ENCODE results near the gene HRAS. TPM values are rescaled to one million over a fixed set of nuclear protein-coding genes. Genes with fewer than 3 reads are reported as not detected.
A peak's percentile ranks its signal among the peaks of the same experiment; 100 is the strongest.

The HRAS gene
- total RNA-seq, 1 experiment from 2014 or later = 47.2 TPM

- no peaks in the 10 kb centered on the region for H4K20me1 ChIP-seq (ENCODE audit: insufficient read depth)
- H3K36me3 ChIP-seq (ENCODE audit: low read depth) = no peaks in the 10 kb centered on the region
- ChIA-PET CTCF (no interaction called here), POLR2A (ENCODE audit: unreplicated experiment) (no interaction called here)
- intact Hi-C loops (cut with micrococcal nuclease; ENCODE audit: unreplicated experiment) = no loop called here
- no peaks in the 10 kb centered on the region; the same call in 1 of the 2 replicates for H3F3A ChIP-seq (ENCODE audit: insufficient read depth, low read depth)
- H3K9me3 ChIP-seq (ENCODE audit: insufficient read depth, low read depth) = no peaks in the 10 kb centered on the region
- H3K4me2 ChIP-seq = no peak overlapping the region
- H3K4me1 ChIP-seq (replicated peaks; ENCODE audit: insufficient read depth) = no peaks in the 10 kb centered on the region
- TF ChIP-seq EZH2 (IDR thresholded peaks at IDR 0.05; ENCODE audit: low read depth) (no peak), CTCF (conservative IDR thresholded peaks at IDR 0.05) (no peak)
- H3K27ac ChIP-seq = no peak overlapping the region
- no peaks in the 10 kb centered on the region for H3K27me3 ChIP-seq (ENCODE audit: insufficient read depth, low read depth)
- no TSS peak for BruUV-seq (replicated peaks)
- H3K79me2 ChIP-seq (ENCODE audit: low read depth) = 0 out of 2 replicates have a peak, but pooled peaks cover 6% of the 10 kb centered on the region
- no peak overlapping the region for H2AFZ ChIP-seq
- H3K9me2 ChIP-seq (ENCODE audit: insufficient read depth) = no peaks in the 10 kb centered on the region
- no peak overlapping the region for H3K4me3 ChIP-seq
- DNase-seq = no peak
These were observed 36.8 kb downstream of the HRAS start for GRCh38 chr11:498297-499181.

- H3K4me1 ChIP-seq (replicated peaks; ENCODE audit: insufficient read depth) = no peaks in the 10 kb centered on the region
- H3K27ac ChIP-seq = no peak overlapping the region
- no peaks in the 10 kb centered on the region for H4K20me1 ChIP-seq (ENCODE audit: insufficient read depth)
- H3K4me2 ChIP-seq = no peak overlapping the region
- no peaks in the 10 kb centered on the region for H3K27me3 ChIP-seq (ENCODE audit: insufficient read depth, low read depth)
- H3K9me2 ChIP-seq (ENCODE audit: insufficient read depth) = no peaks in the 10 kb centered on the region
- no peaks in the 10 kb centered on the region for H3K9me3 ChIP-seq (ENCODE audit: insufficient read depth, low read depth)
- no peaks in the 10 kb centered on the region for H3K36me3 ChIP-seq (ENCODE audit: low read depth)
- DNase-seq = no peak
- H3F3A ChIP-seq (ENCODE audit: insufficient read depth, low read depth) = no peaks in the 10 kb centered on the region; the same call in 1 of the 2 replicates
- ChIA-PET CTCF (no interaction called here), POLR2A (ENCODE audit: unreplicated experiment) (no interaction called here)
- intact Hi-C loops (cut with micrococcal nuclease; ENCODE audit: unreplicated experiment) = no loop called here
- no peak overlapping the region for H2AFZ ChIP-seq
- H3K4me3 ChIP-seq = no peak overlapping the region
- BruUV-seq (replicated peaks) = no TSS peak
- TF ChIP-seq EZH2 (IDR thresholded peaks at IDR 0.05; ENCODE audit: low read depth) (no peak), CTCF (conservative IDR thresholded peaks at IDR 0.05) (no peak)
- H3K79me2 ChIP-seq (ENCODE audit: low read depth) = 0 out of 2 replicates have a peak, but pooled peaks cover 4% of the 10 kb centered on the region
These were observed 37.6 kb downstream of the HRAS start for GRCh38 chr11:497565-498296.

GRCh38 chr11:496834-497564 lies 38.4 kb downstream of the HRAS start:
- BruUV-seq (replicated peaks) = no TSS peak
- H3K36me3 ChIP-seq (ENCODE audit: low read depth) = no peaks in the 10 kb centered on the region
- POLR2A ChIA-PET (ENCODE audit: unreplicated experiment) = no interaction called here
- TF ChIP-seq EZH2 (IDR thresholded peaks at IDR 0.05; ENCODE audit: low read depth) (no peak), CTCF (conservative IDR thresholded peaks at IDR 0.05) (no peak)
- no peak overlapping the region for H2AFZ ChIP-seq
- peak in 1 of 2 experiments; percentile 18 for DNase-seq
- H3K4me3 ChIP-seq = no peak overlapping the region
- intact Hi-C loops (cut with micrococcal nuclease; ENCODE audit: unreplicated experiment) = no loop called here
- no peaks in the 10 kb centered on the region for H3K27me3 ChIP-seq (ENCODE audit: insufficient read depth, low read depth)
- no peak overlapping the region for H3K4me2 ChIP-seq
- H3K27ac ChIP-seq = no peak overlapping the region
- no peaks in the 10 kb centered on the region for H3K9me2 ChIP-seq (ENCODE audit: insufficient read depth)
- H4K20me1 ChIP-seq (ENCODE audit: insufficient read depth) = no peaks in the 10 kb centered on the region
- H3K9me3 ChIP-seq (ENCODE audit: insufficient read depth, low read depth) = no peaks in the 10 kb centered on the region
- H3F3A ChIP-seq (ENCODE audit: insufficient read depth, low read depth) = no peaks in the 10 kb centered on the region; the same call in 1 of the 2 replicates
- no peaks in the 10 kb centered on the region for H3K4me1 ChIP-seq (replicated peaks; ENCODE audit: insufficient read depth)
- CTCF ChIA-PET = no interaction called here
- no peaks in the 10 kb centered on the region for H3K79me2 ChIP-seq (ENCODE audit: low read depth)
